NCI-H69 (cell line): ENCODE results near the gene AGMO.

Experiments used
- DNase-seq: peaks from one replicate; lab custom pipeline; 2025; lab: John Stamatoyannopoulos, UW

AGMO gene

GRCh38 chr7:15219758-15220157 is 342.1 kb downstream of the AGMO start:
- DNase-seq, result no peak

GRCh38 chr7:15218261-15218660 is 343.6 kb downstream of the AGMO start:
- DNase-seq, result no peak

GRCh38 chr7:15215616-15216015 is 346.2 kb downstream of the AGMO start:
- DNase-seq, result no peak

- DNase-seq, result no peak
Observed at GRCh38 chr7:15214976-15215375, 346.8 kb downstream of the AGMO start.

GRCh38 chr7:15213093-15213492 is 348.7 kb downstream of the AGMO start:
- DNase-seq, result no peak

GRCh38 chr7:15209429-15209828 is 352.4 kb downstream of the AGMO start:
- peak; percentile 28 for DNase-seq

GRCh38 chr7:15204421-15204820 is 357.4 kb downstream of the AGMO start:
- no peak for DNase-seq

- peak; percentile 50 for DNase-seq
Observed at GRCh38 chr7:15199482-15199881, 362.3 kb downstream of the AGMO start.

- no peak for DNase-seq
Observed at GRCh38 chr7:15197042-15197977, 364.5 kb downstream of the AGMO start.

- DNase-seq, result no peak
Observed at GRCh38 chr7:15178065-15178464, 383.8 kb downstream of the AGMO start.

GRCh38 chr7:15176089-15176488 is 385.7 kb downstream of the AGMO start:
- DNase-seq, result no peak

- no peak for DNase-seq
Observed at GRCh38 chr7:15175152-15175551, 386.7 kb downstream of the AGMO start.

GRCh38 chr7:15174485-15174884 is 387.3 kb downstream of the AGMO start:
- DNase-seq, result no peak

- DNase-seq, result no peak
Observed at GRCh38 chr7:15168489-15168888, 393.3 kb downstream of the AGMO start.

GRCh38 chr7:15167912-15168311 is 393.9 kb downstream of the AGMO start:
- no peak for DNase-seq

- no peak for DNase-seq
Observed at GRCh38 chr7:15166620-15167019, 395.2 kb downstream of the AGMO start.

- DNase-seq, result no peak
Observed at GRCh38 chr7:15159261-15159660, 402.6 kb downstream of the AGMO start.

- DNase-seq, result no peak
Observed at GRCh38 chr7:15158141-15158810, 403.5 kb downstream of the AGMO start.
